OCI-LY1 (cell line): Measurements from ENCODE around the gene MIAT.

Experiments used
- H2AFZ ChIP-seq: fragments of 200-600 bp; sonication (generic), shearing (Covaris generic); 2 replicates; pipeline ENCODE4 v1.6.0; 2014; ENCODE audit warnings: antibody characterized with exemption, mild to moderate bottlenecking, low read length
- H3F3A ChIP-seq: fragments of 200-600 bp; sonication (generic), shearing (Covaris generic); 2 replicates; pipeline ENCODE4 v1.6.0; 2014; ENCODE audit warnings: mild to moderate bottlenecking, antibody characterized with exemption, low read length, moderate library complexity; ENCODE audit not compliant: insufficient read depth
- H3K27ac ChIP-seq: fragments of 200-600 bp; sonication (generic); 2 replicates; pipeline ENCODE4 v1.5.1; 2014; ENCODE audit warnings: low read length, mixed run types, mild to moderate bottlenecking, low read depth; ENCODE audit not compliant: poor library complexity, severe bottlenecking
- H3K27me3 ChIP-seq: fragments of 200-600 bp; sonication (generic); 2 replicates; pipeline ENCODE4 v1.6.0; 2014; ENCODE audit warnings: antibody characterized with exemption, mild to moderate bottlenecking, low read length, moderate library complexity; ENCODE audit not compliant: insufficient read depth
- H3K36me3 ChIP-seq: fragments of 200-600 bp; sonication (generic); 2 replicates; pipeline ENCODE4 v1.6.1; 2014; ENCODE audit warnings: mild to moderate bottlenecking, antibody characterized with exemption, low read length, moderate library complexity, mixed read lengths; ENCODE audit not compliant: insufficient read depth
- H3K4me1 ChIP-seq: fragments of 200-600 bp; sonication (generic); 2 replicates; pipeline ENCODE4 v1.5.1; 2014; ENCODE audit warnings: mild to moderate bottlenecking, low read length, moderate library complexity; ENCODE audit not compliant: insufficient read depth, severe bottlenecking
- H3K4me2 ChIP-seq: fragments of 200-600 bp; sonication (generic), shearing (Covaris generic); 2 replicates; pipeline ENCODE4 v1.6.1; 2014; ENCODE audit warnings: low read length
- H3K4me3 ChIP-seq: fragments of 200-600 bp; sonication (generic); 2 replicates; pipeline ENCODE4 v1.5.1; 2014; ENCODE audit warnings: low read length, low read depth, mild to moderate bottlenecking, mixed read lengths; ENCODE audit not compliant: poor library complexity, severe bottlenecking
- H3K79me2 ChIP-seq: fragments of 200-600 bp; shearing (Covaris generic); 2 replicates; pipeline ENCODE4 v1.6.1; 2016; ENCODE audit warnings: mixed run types, low read length, mixed read lengths; ENCODE audit not compliant: insufficient read depth
- H3K9ac ChIP-seq: fragments of 200-600 bp; sonication (generic), shearing (Covaris generic); 2 replicates; pipeline ENCODE4 v1.6.1; 2014; ENCODE audit warnings: mild to moderate bottlenecking, low read length, mixed read lengths
- H3K9me2 ChIP-seq: fragments of 200-600 bp; sonication (generic), shearing (Covaris generic); 2 replicates; pipeline ENCODE4 v1.6.1; 2014; ENCODE audit warnings: low read depth, mild to moderate bottlenecking, low read length, mixed read lengths
- H3K9me3 ChIP-seq: fragments of 200-600 bp; shearing (Covaris generic); 2 replicates; pipeline ENCODE4 v1.6.1; 2014; ENCODE audit warnings: low read length, mixed read lengths
- H4K20me1 ChIP-seq: fragments of 200-600 bp; sonication (generic), shearing (Covaris generic); 2 replicates; pipeline ENCODE4 v1.6.0; 2016; ENCODE audit warnings: mild to moderate bottlenecking, low read length; ENCODE audit not compliant: insufficient read depth
- EZH2 ChIP-seq: fragments of 200-600 bp; sonication (generic), shearing (Covaris generic); IDR thresholded peaks from 2 replicates; pipeline ENCODE4 v1.8.0; 2017; ENCODE audit warnings: borderline replicate concordance, mixed run types, mild to moderate bottlenecking, antibody characterized with exemption, low read length, moderate library complexity, mixed read lengths
- TF ChIP-seq, protein P1 (sequence below): fragments of 200-600 bp; sonication (generic), shearing (Covaris generic); IDR thresholded peaks from 2 replicates; pipeline ENCODE4 v1.5.1; 2017; ENCODE audit warnings: mild to moderate bottlenecking, antibody characterized with exemption, low read length, moderate library complexity, mixed read lengths

The MIAT gene

DNA sequence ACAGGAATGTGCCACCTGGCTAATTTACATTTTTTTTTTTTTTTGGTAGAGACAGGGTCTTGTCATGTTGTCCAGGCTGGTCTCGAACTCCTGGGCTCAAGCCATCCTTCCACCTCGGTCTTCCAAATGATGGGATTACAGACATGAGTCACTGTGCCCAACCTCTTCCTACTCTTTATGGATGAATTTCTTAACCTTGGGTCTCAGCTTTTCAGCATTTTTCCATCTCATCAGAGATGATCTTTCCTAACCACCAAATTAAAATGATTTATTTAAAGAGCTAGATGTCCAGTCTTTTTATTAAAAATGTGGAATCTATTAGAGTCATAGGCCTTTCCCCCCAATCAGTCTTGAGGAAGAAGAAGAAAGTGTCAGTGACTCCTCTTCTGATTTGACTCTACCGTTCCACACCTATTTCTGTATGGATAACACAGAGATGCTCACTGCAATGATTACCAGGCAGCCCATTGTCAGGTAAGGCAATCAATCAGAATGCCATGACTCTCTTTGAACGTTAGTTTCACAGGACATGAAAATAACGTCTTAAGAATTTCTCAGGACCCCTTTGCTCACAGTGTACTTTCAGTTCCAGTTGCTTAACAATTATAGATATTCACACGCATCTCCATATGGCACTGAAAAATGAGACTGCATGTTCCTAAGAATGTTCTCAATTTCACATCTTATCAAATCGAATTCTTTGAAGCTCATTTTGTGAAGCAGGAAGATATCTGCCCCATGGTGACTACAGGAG is 51.0 kb downstream of the MIAT start:
- H3F3A ChIP-seq, result no peaks in the 10 kb centered on the region
- H2AFZ ChIP-seq, result no peak overlapping the region
- H3K4me2 ChIP-seq, result no peak overlapping the region
- H3K9me3 ChIP-seq, result peaks cover 7% of the 10 kb centered on the region
- H3K4me3 ChIP-seq, result no peak overlapping the region
- H3K9ac ChIP-seq, result no peak overlapping the region
- H3K79me2 ChIP-seq, result no peaks in the 10 kb centered on the region
- TF ChIP-seq EZH2, result no peak
- TF ChIP-seq, protein P1, sequence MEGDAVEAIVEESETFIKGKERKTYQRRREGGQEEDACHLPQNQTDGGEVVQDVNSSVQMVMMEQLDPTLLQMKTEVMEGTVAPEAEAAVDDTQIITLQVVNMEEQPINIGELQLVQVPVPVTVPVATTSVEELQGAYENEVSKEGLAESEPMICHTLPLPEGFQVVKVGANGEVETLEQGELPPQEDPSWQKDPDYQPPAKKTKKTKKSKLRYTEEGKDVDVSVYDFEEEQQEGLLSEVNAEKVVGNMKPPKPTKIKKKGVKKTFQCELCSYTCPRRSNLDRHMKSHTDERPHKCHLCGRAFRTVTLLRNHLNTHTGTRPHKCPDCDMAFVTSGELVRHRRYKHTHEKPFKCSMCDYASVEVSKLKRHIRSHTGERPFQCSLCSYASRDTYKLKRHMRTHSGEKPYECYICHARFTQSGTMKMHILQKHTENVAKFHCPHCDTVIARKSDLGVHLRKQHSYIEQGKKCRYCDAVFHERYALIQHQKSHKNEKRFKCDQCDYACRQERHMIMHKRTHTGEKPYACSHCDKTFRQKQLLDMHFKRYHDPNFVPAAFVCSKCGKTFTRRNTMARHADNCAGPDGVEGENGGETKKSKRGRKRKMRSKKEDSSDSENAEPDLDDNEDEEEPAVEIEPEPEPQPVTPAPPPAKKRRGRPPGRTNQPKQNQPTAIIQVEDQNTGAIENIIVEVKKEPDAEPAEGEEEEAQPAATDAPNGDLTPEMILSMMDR, result no peak
- H3K27me3 ChIP-seq, result no peaks in the 10 kb centered on the region
- peaks cover 22% of the 10 kb centered on the region for H3K36me3 ChIP-seq
- no peaks in the 10 kb centered on the region for H3K9me2 ChIP-seq
- H3K27ac ChIP-seq, result no peak overlapping the region
- peaks cover 4% of the 10 kb centered on the region for H3K4me1 ChIP-seq
- no peaks in the 10 kb centered on the region for H4K20me1 ChIP-seq

DNA sequence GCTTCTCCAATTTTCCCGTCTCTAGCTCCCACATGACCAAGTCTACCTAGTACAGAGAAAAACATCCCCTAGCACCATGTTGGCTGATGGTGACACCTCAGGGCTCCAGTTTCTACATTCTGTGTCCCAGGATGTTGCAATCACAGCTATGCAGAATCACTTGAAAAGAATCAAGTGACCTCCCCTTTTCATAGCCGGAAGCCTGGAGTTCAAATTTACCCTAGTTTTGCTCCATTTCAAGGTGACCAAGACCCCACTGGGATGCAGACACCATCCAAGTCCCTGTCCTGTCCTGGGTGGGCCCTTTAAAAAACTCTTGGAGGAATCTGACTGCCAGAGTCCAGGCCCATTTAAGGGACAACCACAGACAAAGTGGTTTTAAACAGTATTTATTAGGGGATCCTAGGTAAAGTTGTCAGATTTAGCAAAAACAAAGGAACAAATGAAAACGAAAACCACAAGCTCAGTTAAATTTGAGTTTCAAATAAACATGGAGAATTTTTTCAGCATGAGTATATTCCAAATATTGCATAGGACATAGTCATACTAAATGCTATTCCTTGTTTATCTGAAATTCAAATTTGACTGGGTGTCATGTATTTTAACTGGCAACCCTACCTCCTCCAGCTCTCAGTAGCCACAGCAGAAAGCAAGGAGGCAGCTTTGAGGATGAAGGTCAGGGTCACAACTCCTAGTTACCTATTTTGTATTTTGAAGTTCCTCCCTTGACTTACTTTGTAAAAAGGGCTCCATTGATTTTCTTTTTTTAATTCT is 52.4 kb downstream of the MIAT start:
- no peaks in the 10 kb centered on the region for H3K79me2 ChIP-seq
- peaks cover 4% of the 10 kb centered on the region for H3K4me1 ChIP-seq
- no peak overlapping the region for H3K4me3 ChIP-seq
- H3K9me3 ChIP-seq, result peaks cover 7% of the 10 kb centered on the region
- no peaks in the 10 kb centered on the region for H3K9me2 ChIP-seq
- no peak overlapping the region for H2AFZ ChIP-seq
- no peaks in the 10 kb centered on the region for H3F3A ChIP-seq
- H3K4me2 ChIP-seq, result no peak overlapping the region
- H3K27me3 ChIP-seq, result no peaks in the 10 kb centered on the region
- no peak overlapping the region for H3K9ac ChIP-seq
- no peak for TF ChIP-seq EZH2
- TF ChIP-seq, protein P1, result no peak
- peaks cover 22% of the 10 kb centered on the region for H3K36me3 ChIP-seq
- no peaks in the 10 kb centered on the region for H4K20me1 ChIP-seq
- no peak overlapping the region for H3K27ac ChIP-seq

- Histone ChIP-seq H3F3A (no peaks in the 10 kb centered on the region), H3K4me2 (no peak overlapping the region)
These were observed 54.0 kb downstream of the MIAT start for GRCh38 chr22:26711205-26711963.

More at GRCh38 chr22:26711205-26711963, 54.0 kb downstream of the MIAT start:
- Histone ChIP-seq H3K9me3 (peaks cover 7% of the 10 kb centered on the region), H3K27me3 (no peaks in the 10 kb centered on the region), H3K79me2 (no peaks in the 10 kb centered on the region), H3K36me3 (peaks cover 27% of the 10 kb centered on the region), H3K9ac (no peak overlapping the region), H4K20me1 (no peaks in the 10 kb centered on the region), H3K4me1 (no peaks in the 10 kb centered on the region), H2AFZ (no peak overlapping the region), H3K9me2 (no peaks in the 10 kb centered on the region), H3K27ac (no peak overlapping the region), H3K4me3 (no peak overlapping the region)
- TF ChIP-seq EZH2, result no peak
- TF ChIP-seq, protein P1, result no peak
